ENCODE measurements around the gene MEF2D. TPM values are rescaled to one million over a fixed set of nuclear protein-coding genes. Genes with fewer than 3 reads are reported as not detected.

MEF2D gene
- total RNA-seq, 2 donors from 2014 or later = 76.1 to 101 TPM

DNA sequence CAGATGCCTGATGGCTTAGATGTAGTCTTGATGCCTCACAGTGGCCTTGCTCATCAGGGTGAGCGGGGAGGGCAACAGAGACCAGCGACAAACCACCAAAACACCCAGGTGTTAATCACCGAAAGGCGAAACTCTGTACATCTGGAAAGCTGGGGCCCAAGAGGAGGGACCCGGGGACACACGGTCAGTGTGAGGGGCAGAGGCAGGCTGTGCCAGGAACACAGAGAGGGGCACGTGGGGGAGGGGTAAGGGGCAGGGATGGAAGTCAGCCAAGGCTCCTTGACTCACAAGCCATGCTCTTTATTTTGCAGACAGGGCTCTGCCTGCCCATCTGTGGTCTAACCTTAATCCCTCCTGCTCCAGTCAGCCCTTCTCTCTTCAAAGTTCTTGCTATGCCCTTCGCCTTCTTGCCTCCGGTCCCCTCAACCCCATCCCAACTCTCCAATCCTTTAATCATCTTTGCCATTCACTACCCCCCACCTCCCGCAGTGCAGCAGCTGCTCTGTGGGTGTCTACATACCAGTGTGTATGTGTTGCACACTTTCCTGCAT is 4.3 kb downstream of the MEF2D start:
- Histone ChIP-seq H3K27me3 (replicated peaks; ENCODE audit: insufficient read depth) (no peaks in the 10 kb centered on the region), H3K36me3 (peaks cover 9% of the 10 kb centered on the region), H3K27ac (peak overlapping the region; percentile 64 to 100), H3K4me1 (ENCODE audit: control insufficient read depth in 1 of 2, low read depth in 2 of 2) (peaks cover 71% of the 10 kb centered on the region in 2 donors), H3K9me3 (no peaks in the 10 kb centered on the region), H3K4me3 (peak overlapping the region; percentile 87)
- ATAC-seq (ENCODE audit: insufficient number of reproducible peaks, low FRiP score, low read depth) (no peak), DNase-seq (ENCODE audit: low spot score) (no peak)
- TF ChIP-seq, protein P1, sequence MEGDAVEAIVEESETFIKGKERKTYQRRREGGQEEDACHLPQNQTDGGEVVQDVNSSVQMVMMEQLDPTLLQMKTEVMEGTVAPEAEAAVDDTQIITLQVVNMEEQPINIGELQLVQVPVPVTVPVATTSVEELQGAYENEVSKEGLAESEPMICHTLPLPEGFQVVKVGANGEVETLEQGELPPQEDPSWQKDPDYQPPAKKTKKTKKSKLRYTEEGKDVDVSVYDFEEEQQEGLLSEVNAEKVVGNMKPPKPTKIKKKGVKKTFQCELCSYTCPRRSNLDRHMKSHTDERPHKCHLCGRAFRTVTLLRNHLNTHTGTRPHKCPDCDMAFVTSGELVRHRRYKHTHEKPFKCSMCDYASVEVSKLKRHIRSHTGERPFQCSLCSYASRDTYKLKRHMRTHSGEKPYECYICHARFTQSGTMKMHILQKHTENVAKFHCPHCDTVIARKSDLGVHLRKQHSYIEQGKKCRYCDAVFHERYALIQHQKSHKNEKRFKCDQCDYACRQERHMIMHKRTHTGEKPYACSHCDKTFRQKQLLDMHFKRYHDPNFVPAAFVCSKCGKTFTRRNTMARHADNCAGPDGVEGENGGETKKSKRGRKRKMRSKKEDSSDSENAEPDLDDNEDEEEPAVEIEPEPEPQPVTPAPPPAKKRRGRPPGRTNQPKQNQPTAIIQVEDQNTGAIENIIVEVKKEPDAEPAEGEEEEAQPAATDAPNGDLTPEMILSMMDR (IDR thresholded peaks at IDR 0.05) = no peak

DNA sequence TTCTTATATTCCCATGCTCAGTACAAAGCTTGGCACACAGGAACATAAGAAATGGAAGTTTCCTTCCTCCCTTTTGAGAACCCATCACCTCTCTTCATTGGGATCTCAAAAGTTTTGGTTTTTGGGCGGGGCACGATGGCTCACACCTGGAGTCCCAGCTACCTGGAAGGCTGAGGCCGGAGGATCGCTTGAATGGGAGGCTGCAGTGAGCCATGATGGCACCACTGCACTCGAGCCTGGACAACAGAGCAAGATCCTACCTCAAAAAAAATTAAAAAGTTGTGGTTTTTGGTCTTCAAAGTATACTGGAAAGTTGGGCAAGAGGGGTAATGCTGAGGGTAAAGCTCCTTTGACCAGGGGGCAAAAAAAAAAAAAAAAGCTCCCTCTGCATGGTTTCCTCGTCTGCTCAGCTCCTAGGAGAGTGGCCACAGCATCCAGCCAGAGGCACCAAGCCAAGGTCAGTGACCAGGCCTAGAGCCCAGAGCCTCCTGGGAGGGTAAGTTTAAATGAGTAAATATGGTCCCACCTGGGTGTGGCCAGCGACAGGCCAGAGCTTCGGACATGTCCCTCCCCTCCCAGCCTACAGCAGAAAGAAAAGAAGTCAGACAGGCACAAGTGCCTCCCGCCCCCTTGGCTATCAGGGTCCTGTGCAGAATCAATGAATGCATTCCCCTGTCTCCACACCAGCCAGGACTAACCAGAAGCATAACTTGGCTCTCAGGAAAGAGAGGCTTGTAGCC is 5.0 kb downstream of the MEF2D start:
- Histone ChIP-seq H3K36me3 (peaks cover 9% of the 10 kb centered on the region), H3K27ac (peak overlapping the region; percentile 64 to 100), H3K27me3 (replicated peaks; ENCODE audit: insufficient read depth) (no peaks in the 10 kb centered on the region), H3K4me1 (ENCODE audit: control insufficient read depth in 1 of 2, low read depth in 2 of 2) (peaks cover 77 to 78% of the 10 kb centered on the region in 2 donors), H3K9me3 (no peaks in the 10 kb centered on the region), H3K4me3 (peak overlapping the region; percentile 87)
- DNase-seq (ENCODE audit: low spot score) (no peak), ATAC-seq (ENCODE audit: insufficient number of reproducible peaks, low FRiP score, low read depth) (no peak)
- TF ChIP-seq, protein P1 (IDR thresholded peaks at IDR 0.05) = no peak

DNA sequence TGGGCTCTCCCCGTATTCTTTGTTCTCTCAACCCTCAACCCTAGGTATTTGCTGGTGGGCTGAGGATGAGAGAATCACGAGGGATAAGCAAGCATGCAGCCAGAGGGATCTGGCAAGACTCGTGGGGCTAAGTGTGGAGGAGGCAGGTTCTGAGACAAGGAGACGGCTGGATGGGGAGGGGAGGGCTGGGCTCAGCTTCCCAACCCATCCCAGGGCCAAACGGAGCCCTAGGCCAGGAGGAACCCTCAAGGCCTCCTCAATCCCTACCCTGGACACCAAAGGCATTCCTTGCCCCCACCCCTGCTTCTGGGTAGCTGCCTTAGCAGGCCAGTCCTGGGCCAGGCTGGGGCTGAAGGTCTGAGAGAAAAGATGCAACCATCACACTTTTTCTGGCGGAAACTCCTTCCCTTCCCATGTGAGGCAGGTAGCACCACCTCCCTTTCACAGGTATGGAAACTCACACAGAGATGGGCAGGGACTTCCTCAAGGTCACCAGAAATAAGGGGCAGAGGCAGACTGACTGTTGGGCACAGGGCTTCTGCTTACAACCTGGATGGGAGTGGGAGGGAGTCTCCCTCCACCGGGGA is 6.2 kb downstream of the MEF2D start:
- Histone ChIP-seq H3K4me3 (peak overlapping the region; percentile 10), H3K27ac (peak overlapping the region; percentile 44 to 100), H3K27me3 (replicated peaks; ENCODE audit: insufficient read depth) (no peaks in the 10 kb centered on the region), H3K4me1 (ENCODE audit: control insufficient read depth in 1 of 2, low read depth in 2 of 2) (peaks cover 89 to 90% of the 10 kb centered on the region in 2 donors), H3K9me3 (no peaks in the 10 kb centered on the region), H3K36me3 (peaks cover 9% of the 10 kb centered on the region)
- ATAC-seq (ENCODE audit: insufficient number of reproducible peaks, low FRiP score, low read depth) = no peak
- no peak for DNase-seq (ENCODE audit: low spot score)
- TF ChIP-seq, protein P1 (IDR thresholded peaks at IDR 0.05) = no peak

DNA sequence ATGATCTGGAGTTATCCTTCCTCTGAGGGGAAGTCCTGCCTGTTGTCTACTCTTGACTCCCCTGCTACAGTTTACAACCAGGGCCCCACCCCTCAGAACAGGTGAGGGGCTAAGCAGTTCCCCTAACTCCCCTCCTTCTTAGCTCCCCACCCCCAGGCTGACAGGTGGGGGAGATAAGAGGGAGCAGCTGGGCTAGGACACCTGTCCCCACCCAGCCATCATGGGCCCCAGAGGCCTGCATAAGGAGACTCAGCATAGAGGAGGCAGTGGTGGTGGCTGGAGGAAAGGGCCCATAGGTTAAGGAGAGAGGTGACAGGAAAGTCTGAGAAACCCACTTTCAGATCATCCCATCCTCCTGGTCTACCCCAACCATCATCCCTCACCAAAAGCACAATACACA is 6.8 kb downstream of the MEF2D start:
- ATAC-seq (ENCODE audit: insufficient number of reproducible peaks, low FRiP score, low read depth) (no peak), DNase-seq (ENCODE audit: low spot score) (no peak)
- H3K36me3 ChIP-seq = peaks cover 9% of the 10 kb centered on the region
- no peaks in the 10 kb centered on the region for H3K9me3 ChIP-seq
- H3K4me1 ChIP-seq (ENCODE audit: control insufficient read depth in 1 of 2, low read depth in 2 of 2) = peaks cover 95 to 97% of the 10 kb centered on the region in 2 donors
- H3K4me3 ChIP-seq = peak overlapping the region; percentile 59
- peak overlapping the region in 1 of 2 donors; percentile 100 for H3K27ac ChIP-seq
- TF ChIP-seq, protein P1 (IDR thresholded peaks at IDR 0.05) = no peak
- H3K27me3 ChIP-seq (replicated peaks; ENCODE audit: insufficient read depth) = no peaks in the 10 kb centered on the region

DNA sequence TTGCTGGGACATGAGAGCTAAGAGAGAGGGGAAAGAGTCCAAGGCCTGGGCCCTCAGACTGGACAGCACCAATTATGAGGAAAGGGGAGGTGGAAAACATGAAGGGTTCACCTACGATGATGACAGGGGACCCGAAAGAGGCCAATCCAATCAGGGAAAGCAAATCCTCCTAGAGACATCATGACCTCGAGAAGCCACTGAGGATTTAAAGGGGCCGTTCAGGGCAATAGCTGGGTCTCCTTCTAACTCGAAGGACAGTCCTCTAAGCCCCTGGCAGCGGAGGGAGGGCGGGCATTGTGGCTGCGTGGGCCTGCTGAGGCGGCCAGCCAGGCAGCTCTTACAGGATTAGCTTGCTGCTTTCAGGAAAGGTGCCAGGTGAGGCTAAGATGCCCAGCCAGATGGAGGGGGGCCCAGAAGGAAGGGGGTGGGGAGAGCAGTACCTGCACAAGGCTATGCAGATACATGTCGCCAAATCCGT is 7.4 kb downstream of the MEF2D start:
- Histone ChIP-seq H3K4me1 (ENCODE audit: control insufficient read depth in 1 of 2, low read depth in 2 of 2) (peaks cover 98 to 100% of the 10 kb centered on the region in 2 donors), H3K4me3 (peak overlapping the region; percentile 59), H3K27ac (peak overlapping the region; percentile 48 to 100), H3K27me3 (replicated peaks; ENCODE audit: insufficient read depth) (no peaks in the 10 kb centered on the region), H3K9me3 (no peaks in the 10 kb centered on the region), H3K36me3 (peaks cover 13% of the 10 kb centered on the region)
- ATAC-seq (ENCODE audit: insufficient number of reproducible peaks, low FRiP score, low read depth) = no peak
- DNase-seq (ENCODE audit: low spot score) = no peak
- TF ChIP-seq, protein P1 (IDR thresholded peaks at IDR 0.05) = no peak

All from thoracic aorta (tissue), 2 donors.